ENCODE results near the gene PKNOX1. TPM values are rescaled to one million over a fixed set of nuclear protein-coding genes. Genes with fewer than 3 reads are reported as not detected.
"Not testable (repeated sequence)": the region's sequence is repeated elsewhere in the genome, so short reads cannot be mapped to it uniquely, and the experiment has no call there.

The PKNOX1 gene
- total RNA-seq, 1 experiment from 2014 or later = 15.0 TPM

- ChIA-PET CTCF (no interaction called here), POLR2A (interaction anchor here (0.6 to 2.1 kb wide), 2 partner anchors 18 to 36 kb away, joined by 3 to 6 read pairs; partner anchors contain the start of gene PKNOX1)
- BruUV-seq (replicated peaks) = no TSS peak
- H3K4me1 Mint-ChIP-seq (ENCODE audit: insufficient read depth, unreplicated experiment) = peaks cover 24% of the 10 kb centered on the region
- H3K4me3 Mint-ChIP-seq (ENCODE audit: unreplicated experiment) = no peak overlapping the region
- H3K36me3 Mint-ChIP-seq (ENCODE audit: insufficient read depth, unreplicated experiment) = no peaks in the 10 kb centered on the region
- no peak overlapping the region for H3K27ac Mint-ChIP-seq (ENCODE audit: low read depth, unreplicated experiment)
- no peak for TF ChIP-seq CTCF (IDR thresholded peaks at IDR 0.05; ENCODE audit: unreplicated experiment)
- H3K9me3 Mint-ChIP-seq (ENCODE audit: unreplicated experiment) = no peaks in the 10 kb centered on the region
- no peaks in the 10 kb centered on the region for H3K27me3 Mint-ChIP-seq (ENCODE audit: insufficient read depth, unreplicated experiment)
- no peak for DNase-seq (ENCODE audit: unreplicated experiment)
- intact Hi-C loops (cut with micrococcal nuclease) = no loop called here
Measured at GRCh38 chr21:42937960-42938605, 36.3 kb upstream of the PKNOX1 start.

- peaks cover 24% of the 10 kb centered on the region for H3K4me1 Mint-ChIP-seq (ENCODE audit: insufficient read depth, unreplicated experiment)
- CTCF ChIA-PET = interaction anchor here (0.6 kb wide), 1 partner anchor 852 kb away, joined by 3 read pairs; no protein-coding TSS in a partner anchor
- BruUV-seq (replicated peaks); H3K27me3 Mint-ChIP-seq (ENCODE audit: insufficient read depth, unreplicated experiment); H3K27ac Mint-ChIP-seq (ENCODE audit: low read depth, unreplicated experiment); H3K4me3 Mint-ChIP-seq (ENCODE audit: unreplicated experiment); DNase-seq (ENCODE audit: unreplicated experiment); intact Hi-C loops (cut with micrococcal nuclease); H3K36me3 Mint-ChIP-seq (ENCODE audit: insufficient read depth, unreplicated experiment); H3K9me3 Mint-ChIP-seq (ENCODE audit: unreplicated experiment): not testable (repeated sequence)
- POLR2A ChIA-PET = interaction anchor here (0.6 kb wide), 1 partner anchor 18 kb away, joined by 3 read pairs; no protein-coding TSS in a partner anchor
Measured at GRCh38 chr21:42938606-42938995, 35.8 kb upstream of the PKNOX1 start.

GRCh38 chr21:42939582-42940413 lies 34.6 kb upstream of the PKNOX1 start:
- CTCF ChIA-PET = no interaction called here
- no TSS peak for BruUV-seq (replicated peaks)
- peak overlapping the region; percentile 10 for H3K27ac Mint-ChIP-seq (ENCODE audit: low read depth, unreplicated experiment)
- no peak for TF ChIP-seq CTCF (IDR thresholded peaks at IDR 0.05; ENCODE audit: unreplicated experiment)
- H3K9me3 Mint-ChIP-seq (ENCODE audit: unreplicated experiment) = no peaks in the 10 kb centered on the region
- no peaks in the 10 kb centered on the region for H3K27me3 Mint-ChIP-seq (ENCODE audit: insufficient read depth, unreplicated experiment)
- H3K4me1 Mint-ChIP-seq (ENCODE audit: insufficient read depth, unreplicated experiment) = peaks cover 24% of the 10 kb centered on the region
- DNase-seq (ENCODE audit: unreplicated experiment) = peak; percentile 99
- H3K36me3 Mint-ChIP-seq (ENCODE audit: insufficient read depth, unreplicated experiment) = no peaks in the 10 kb centered on the region
- intact Hi-C loops (cut with micrococcal nuclease) = loop anchor here (1.0 kb wide), 1 partner anchor 35 kb away; the partner anchor contains the start of gene PKNOX1
- peak overlapping the region; percentile 11 for H3K4me3 Mint-ChIP-seq (ENCODE audit: unreplicated experiment)
- POLR2A ChIA-PET = interaction anchor here (0.7 to 1.6 kb wide), 7 partner anchors 16 to 76 kb away, joined by 3 to 4 read pairs (median 3); partner anchors contain the start of gene NDUFV3

- POLR2A ChIA-PET = interaction anchor here (0.6 to 1.0 kb wide), 3 partner anchors 34 to 699 kb away, joined by 3 to 4 read pairs (median 3); no protein-coding TSS in a partner anchor
- no peaks in the 10 kb centered on the region for H3K9me3 Mint-ChIP-seq (ENCODE audit: unreplicated experiment)
- no peaks in the 10 kb centered on the region for H3K27me3 Mint-ChIP-seq (ENCODE audit: insufficient read depth, unreplicated experiment)
- no peak for TF ChIP-seq CTCF (IDR thresholded peaks at IDR 0.05; ENCODE audit: unreplicated experiment)
- H3K27ac Mint-ChIP-seq (ENCODE audit: low read depth, unreplicated experiment) = peak overlapping the region; percentile 91
- H3K4me3 Mint-ChIP-seq (ENCODE audit: unreplicated experiment) = no peak overlapping the region
- CTCF ChIA-PET = no interaction called here
- peaks cover 24% of the 10 kb centered on the region for H3K4me1 Mint-ChIP-seq (ENCODE audit: insufficient read depth, unreplicated experiment)
- intact Hi-C loops (cut with micrococcal nuclease) = no loop called here
- H3K36me3 Mint-ChIP-seq (ENCODE audit: insufficient read depth, unreplicated experiment) = no peaks in the 10 kb centered on the region
- peak; percentile 89 for DNase-seq (ENCODE audit: unreplicated experiment)
- no TSS peak for BruUV-seq (replicated peaks)
Measured at GRCh38 chr21:42941696-42942085, 32.7 kb upstream of the PKNOX1 start.

All from MCF 10A (cell line).